ENCODE results near the gene PRR14.

PRR14 gene

DNA sequence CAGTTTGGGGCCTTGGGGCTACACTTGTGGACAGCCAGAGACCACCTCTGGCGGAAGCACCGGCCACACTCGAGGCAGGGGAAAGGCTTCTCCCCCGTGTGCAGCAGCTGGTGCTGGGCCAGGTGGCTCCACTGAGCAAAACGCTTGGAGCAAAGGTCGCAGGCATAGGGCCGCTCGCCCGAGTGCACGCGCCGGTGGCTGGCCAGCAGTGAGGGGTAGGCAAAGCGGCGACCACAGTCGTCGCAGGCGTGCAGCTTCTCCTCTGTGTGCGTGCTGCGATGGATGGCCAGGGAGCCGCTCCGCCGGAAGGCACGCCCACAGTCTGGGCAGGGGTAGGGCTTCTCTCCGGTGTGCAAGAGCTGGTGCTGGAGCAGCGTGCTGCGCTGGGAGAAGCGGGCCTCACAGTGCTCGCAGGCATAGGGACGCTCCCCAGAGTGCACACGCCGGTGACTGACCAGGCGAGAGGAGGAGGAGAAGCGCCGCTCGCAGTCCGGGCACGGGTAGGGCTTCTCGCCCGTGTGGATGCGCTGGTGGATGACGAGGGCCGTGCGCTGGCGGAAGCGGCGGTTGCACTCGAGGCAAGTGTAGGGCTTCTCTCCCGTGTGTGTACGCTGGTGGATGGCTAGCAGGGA is 46.3 kb upstream of the PRR14 start:
- TF ChIP-seq CTCF (IDR thresholded peaks at IDR 0.05; ENCODE audit: insufficient read depth, low read length) (no peak), REST (IDR thresholded peaks at IDR 0.05; ENCODE audit: insufficient replicate concordance, low read depth) (no peak)
- DNase-seq (ENCODE audit: low read depth in 1 of 2, low spot score in 1 of 2) = peak in 1 of 2 experiments; percentile 54
- Histone ChIP-seq H3K4me3 (replicated peaks; ENCODE audit: insufficient read depth, low read length) (peak overlapping the region; percentile 21), H3K27me3 (ENCODE audit: insufficient read depth, poor library complexity, severe bottlenecking) (no peaks in the 10 kb centered on the region), H3K27ac (replicated peaks) (peak overlapping the region; percentile 75)

GRCh38 chr16:30605158-30605557 is 45.6 kb upstream of the PRR14 start:
- Histone ChIP-seq H3K27me3 (ENCODE audit: insufficient read depth, poor library complexity, severe bottlenecking) (no peaks in the 10 kb centered on the region), H3K4me3 (replicated peaks; ENCODE audit: insufficient read depth, low read length) (peak overlapping the region; percentile 21; the same call in 1 of the 2 replicates), H3K27ac (replicated peaks) (peak overlapping the region; percentile 75)
- DNase-seq (ENCODE audit: low read depth in 1 of 2, low spot score in 1 of 2) = peak in 1 of 2 experiments; percentile 88
- TF ChIP-seq REST (IDR thresholded peaks at IDR 0.05; ENCODE audit: insufficient replicate concordance, low read depth) (peak; percentile 35), POLR2AphosphoS5 (IDR thresholded peaks at IDR 0.05; ENCODE audit: low read depth) (no peak), GABPA (IDR thresholded peaks at IDR 0.05; ENCODE audit: low read depth) (no peak), CTCF (IDR thresholded peaks at IDR 0.05; ENCODE audit: insufficient read depth, low read length) (no peak), SPI1 (IDR thresholded peaks at IDR 0.05; ENCODE audit: borderline replicate concordance, low read depth) (peak; percentile 85)

DNA sequence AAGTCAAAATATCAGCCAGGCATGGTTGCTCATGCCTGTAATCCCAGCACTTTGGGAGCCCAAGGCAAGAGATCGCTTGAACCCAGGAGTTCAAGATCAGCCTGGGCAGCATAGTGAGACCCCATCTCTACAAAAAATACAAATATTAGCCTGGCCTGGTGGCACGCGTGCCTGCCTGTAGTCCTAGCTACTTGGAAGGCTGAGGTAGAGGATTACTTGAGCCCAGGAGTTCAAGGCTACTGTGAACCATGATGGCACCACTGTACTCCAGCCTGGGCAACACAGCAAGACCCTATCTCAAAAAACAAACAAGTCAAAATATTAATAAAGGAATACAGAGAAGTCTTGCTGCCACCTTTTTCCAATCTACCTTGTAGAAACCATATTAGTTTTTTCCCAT is 44.8 kb upstream of the PRR14 start:
- no peak for DNase-seq (ENCODE audit: low read depth in 1 of 2, low spot score in 1 of 2)
- H3K4me3 ChIP-seq (replicated peaks; ENCODE audit: insufficient read depth, low read length) = no peak overlapping the region
- peak overlapping the region; percentile 75 for H3K27ac ChIP-seq (replicated peaks)
- TF ChIP-seq REST (IDR thresholded peaks at IDR 0.05; ENCODE audit: insufficient replicate concordance, low read depth) = no peak
- no peak for TF ChIP-seq GABPA (IDR thresholded peaks at IDR 0.05; ENCODE audit: low read depth)
- TF ChIP-seq POLR2AphosphoS5 (IDR thresholded peaks at IDR 0.05; ENCODE audit: low read depth) = no peak
- no peak for TF ChIP-seq CTCF (IDR thresholded peaks at IDR 0.05; ENCODE audit: insufficient read depth, low read length)
- no peak for TF ChIP-seq SPI1 (IDR thresholded peaks at IDR 0.05; ENCODE audit: borderline replicate concordance, low read depth)
- H3K27me3 ChIP-seq (ENCODE audit: insufficient read depth, poor library complexity, severe bottlenecking) = no peaks in the 10 kb centered on the region
